Peyer's patch (tissue), 4 donors: ENCODE results near the gene SDS. TPM values are rescaled to one million over a fixed set of nuclear protein-coding genes. Genes with fewer than 3 reads are reported as not detected.

Source experiments
- DNase-seq, 3 donors: peaks; one replicate each; pipeline ENCODE4 v3.0.0-alpha.2; 2017 to 2019
- H3K27ac ChIP-seq, 4 donors: fragments of 200-600 bp; sonication (generic); one replicate each; pipeline ENCODE4 v1.5.1; 2016 to 2019
- H3K27me3 ChIP-seq, 2 donors: fragments of 200-600 bp; sonication (generic); one replicate each; pipeline ENCODE4 v1.5.1; 2019
- H3K36me3 ChIP-seq, 3 donors: fragments of 200-600 bp; sonication (generic); one replicate each; pipeline ENCODE4 v1.5.1; 2016 to 2019
- H3K4me1 ChIP-seq, 4 donors: fragments of 200-600 bp; sonication (generic); one replicate each; pipeline ENCODE4 v1.5.1; 2016 to 2019
- H3K4me3 ChIP-seq, 4 donors: fragments of 200-600 bp; sonication (generic); 1 replicate in 3 of 4; 2 replicates in 1 of 4; pipeline ENCODE4 v1.5.1; 2016 to 2019; ENCODE audit warnings: mild to moderate bottlenecking in 1 of 4
- H3K9me3 ChIP-seq, 4 donors: fragments of 200-600 bp; sonication (generic); one replicate each; pipeline ENCODE4 v1.5.1; 2016 to 2019; ENCODE audit warnings: mild to moderate bottlenecking in 1 of 4
- CTCF ChIP-seq, 6 experiments: fragments of 450-650 bp in 4 of 6; fragments of 200-600 bp in 2 of 6; sonication (generic) in 1 of 6; IDR thresholded peaks; one replicate each; pipeline ENCODE4 v1.5.1; 2017 to 2019; ENCODE audit warnings: antibody characterized with exemption in 6 of 6, mild to moderate bottlenecking in 3 of 6, moderate library complexity in 1 of 6
- POLR2A ChIP-seq, 2 donors: fragments of 450-650 bp; IDR thresholded peaks; one replicate each; pipeline ENCODE4 v1.5.1; 2017; ENCODE audit warnings: antibody characterized with exemption in 2 of 2, mild to moderate bottlenecking in 2 of 2, moderate library complexity in 2 of 2
- total RNA-seq, 4 donors: library from RNA; depleted of rRNA; stranded (reverse); fragments of >200 nt; gene quantifications; one replicate each; pipeline ENCODE4 v1.1.0, GENCODE V29; 2016

The SDS gene
- total RNA-seq, 4 donors from 2014 or later = not detected

- Histone ChIP-seq H3K36me3 (no peaks in the 10 kb centered on the region), H3K4me3 (no peak overlapping the region), H3K27ac (no peak overlapping the region), H3K27me3 (no peaks in the 10 kb centered on the region), H3K9me3 (no peaks in the 10 kb centered on the region), H3K4me1 (no peaks in the 10 kb centered on the region)
- TF ChIP-seq CTCF (IDR thresholded peaks at IDR 0.05) = no peak
- TF ChIP-seq POLR2A (IDR thresholded peaks at IDR 0.05) = no peak
- no peak for DNase-seq
Measured at GRCh38 chr12:113448873-113449272, 45.2 kb upstream of the SDS start.

GRCh38 chr12:113445544-113446171, 42.0 kb upstream of the SDS start:
- no peaks in the 10 kb centered on the region for H3K9me3 ChIP-seq
- H3K27ac ChIP-seq = no peak overlapping the region
- TF ChIP-seq POLR2A (IDR thresholded peaks at IDR 0.05) (no peak), CTCF (IDR thresholded peaks at IDR 0.05) (no peak)
- H3K36me3 ChIP-seq = no peaks in the 10 kb centered on the region
- no peak for DNase-seq
- no peak overlapping the region for H3K4me3 ChIP-seq
- H3K27me3 ChIP-seq = no peaks in the 10 kb centered on the region
- H3K4me1 ChIP-seq = no peaks in the 10 kb centered on the region

- H3K9me3 ChIP-seq = no peaks in the 10 kb centered on the region
- TF ChIP-seq POLR2A (IDR thresholded peaks at IDR 0.05) (no peak), CTCF (IDR thresholded peaks at IDR 0.05) (no peak)
- H3K27ac ChIP-seq = no peak overlapping the region
- no peaks in the 10 kb centered on the region for H3K4me1 ChIP-seq
- H3K27me3 ChIP-seq = no peaks in the 10 kb centered on the region
- no peak overlapping the region for H3K4me3 ChIP-seq
- H3K36me3 ChIP-seq = no peaks in the 10 kb centered on the region
- DNase-seq = no peak
Measured at GRCh38 chr12:113443030-113443539, 39.4 kb upstream of the SDS start.

- TF ChIP-seq POLR2A (IDR thresholded peaks at IDR 0.05) (no peak), CTCF (IDR thresholded peaks at IDR 0.05) (no peak)
- Histone ChIP-seq H3K4me1 (no peaks in the 10 kb centered on the region), H3K36me3 (no peaks in the 10 kb centered on the region), H3K27me3 (no peaks in the 10 kb centered on the region), H3K9me3 (no peaks in the 10 kb centered on the region), H3K27ac (no peak overlapping the region), H3K4me3 (no peak overlapping the region)
- no peak for DNase-seq
Measured at GRCh38 chr12:113440947-113441782, 37.5 kb upstream of the SDS start.

GRCh38 chr12:113440336-113440735, 36.6 kb upstream of the SDS start:
- H3K36me3 ChIP-seq = no peaks in the 10 kb centered on the region
- no peaks in the 10 kb centered on the region for H3K27me3 ChIP-seq
- no peaks in the 10 kb centered on the region for H3K4me1 ChIP-seq
- DNase-seq = no peak
- TF ChIP-seq POLR2A (IDR thresholded peaks at IDR 0.05) = no peak
- TF ChIP-seq CTCF (IDR thresholded peaks at IDR 0.05) = no peak
- no peak overlapping the region for H3K27ac ChIP-seq
- H3K9me3 ChIP-seq = no peaks in the 10 kb centered on the region
- H3K4me3 ChIP-seq = no peak overlapping the region
